Transverse colon (tissue), 4 donors: ENCODE results near the gene GASK1A. TPM values are rescaled to one million over a fixed set of nuclear protein-coding genes. Genes with fewer than 3 reads are reported as not detected.

Experiments
- DNase-seq: peaks from one replicate; pipeline ENCODE4 v3.0.0-alpha.2; 2019
- H3K27ac ChIP-seq, 4 donors: fragments of 200-600 bp; sonication (generic); 2 replicates each; pipeline ENCODE4 v1.5.1; 2016 to 2018; ENCODE audit warnings: inconsistent platforms in 4 of 4
- H3K27me3 ChIP-seq: fragments of 200-600 bp; sonication (generic); 2 replicates; pipeline ENCODE4 v1.5.1; 2017; ENCODE audit warnings: inconsistent platforms
- H3K36me3 ChIP-seq, 4 donors: fragments of 200-600 bp; sonication (generic); 2 replicates each; pipeline ENCODE4 v1.5.1; 2017 to 2019; ENCODE audit warnings: inconsistent platforms in 4 of 4
- H3K4me1 ChIP-seq, 4 donors: fragments of 200-600 bp; sonication (generic); 2 replicates each; pipeline ENCODE4 v1.5.1; 2017 to 2020; ENCODE audit warnings: inconsistent platforms in 4 of 4
- H3K4me3 ChIP-seq, 4 donors: fragments of 200-600 bp; sonication (generic); 1 replicate in 1 of 4; 2 replicates in 3 of 4; pipeline versions ENCODE4 v1.5.1 to v1.6.1; 2017 to 2019; ENCODE audit warnings: inconsistent platforms in 4 of 4
- H3K9me3 ChIP-seq, 2 donors: fragments of 200-600 bp; sonication (generic); 2 replicates each; pipeline ENCODE4 v1.5.1; 2017 to 2019; ENCODE audit warnings: inconsistent platforms in 2 of 2
- CTCF ChIP-seq, 5 experiments: fragments of 200-600 bp in 3 of 5; fragments of 450-650 bp in 2 of 5; sonication (generic) in 3 of 5; IDR thresholded peaks; 1 replicate in 2 of 5; 2 replicates in 3 of 5; pipeline ENCODE4 v1.5.1; 2016 to 2017; ENCODE audit warnings: antibody characterized with exemption in 5 of 5, inconsistent platforms in 3 of 5, mild to moderate bottlenecking in 2 of 5, moderate library complexity in 1 of 5
- EP300 ChIP-seq: sonication (generic); formaldehyde crosslinking; IDR thresholded peaks from one replicate; pipeline ENCODE4 v1.6.1; 2017; ENCODE audit warnings: antibody characterized with exemption, low read depth
- POLR2A ChIP-seq: fragments of 450-650 bp; IDR thresholded peaks from one replicate; pipeline ENCODE4 v1.6.1; 2016; ENCODE audit warnings: antibody characterized with exemption, mild to moderate bottlenecking, moderate library complexity
- POLR2AphosphoS5 ChIP-seq, 3 donors: sonication (generic); formaldehyde crosslinking; IDR thresholded peaks; one replicate each; pipeline ENCODE4 v1.6.1; 2016; ENCODE audit warnings: antibody characterized with exemption in 3 of 3
- WGBS, 2 donors: methylation state at CpG; one replicate each; pipeline ENCODE4 v1.1.5; 2018; ENCODE audit warnings: low coverage in 1 of 2; 5-methylcytosine and 5-hydroxymethylcytosine counted together
- in situ Hi-C, 4 donors: fragments of 200-750 bp; cut with MboI; loops; one replicate each; pipeline versions ENCODE4 v1.15.0 to v1.15.1; 2017; ENCODE audit warnings: low sequenced_read_pairs in 3 of 4, low pct_ligation_motif_present in 1 of 4, low pct_unique_long_range_greater_than_20kb in 1 of 4
- intact Hi-C: fragments of 100-400 bp; cut with DNase I; formaldehyde crosslinking; loops from one replicate; pipeline ENCODE4 v1.15.1; 2023; ENCODE audit warnings: low total_unique reads
- total RNA-seq, 4 donors: library from RNA; depleted of rRNA; stranded (reverse); fragments of >200 nt; gene quantifications; one replicate each; pipeline ENCODE4 v1.1.0, GENCODE V29; 2016

GASK1A gene
- total RNA-seq, 4 donors from 2014 or later: 0.75 to 5.9 (median 3.6) TPM

DNA sequence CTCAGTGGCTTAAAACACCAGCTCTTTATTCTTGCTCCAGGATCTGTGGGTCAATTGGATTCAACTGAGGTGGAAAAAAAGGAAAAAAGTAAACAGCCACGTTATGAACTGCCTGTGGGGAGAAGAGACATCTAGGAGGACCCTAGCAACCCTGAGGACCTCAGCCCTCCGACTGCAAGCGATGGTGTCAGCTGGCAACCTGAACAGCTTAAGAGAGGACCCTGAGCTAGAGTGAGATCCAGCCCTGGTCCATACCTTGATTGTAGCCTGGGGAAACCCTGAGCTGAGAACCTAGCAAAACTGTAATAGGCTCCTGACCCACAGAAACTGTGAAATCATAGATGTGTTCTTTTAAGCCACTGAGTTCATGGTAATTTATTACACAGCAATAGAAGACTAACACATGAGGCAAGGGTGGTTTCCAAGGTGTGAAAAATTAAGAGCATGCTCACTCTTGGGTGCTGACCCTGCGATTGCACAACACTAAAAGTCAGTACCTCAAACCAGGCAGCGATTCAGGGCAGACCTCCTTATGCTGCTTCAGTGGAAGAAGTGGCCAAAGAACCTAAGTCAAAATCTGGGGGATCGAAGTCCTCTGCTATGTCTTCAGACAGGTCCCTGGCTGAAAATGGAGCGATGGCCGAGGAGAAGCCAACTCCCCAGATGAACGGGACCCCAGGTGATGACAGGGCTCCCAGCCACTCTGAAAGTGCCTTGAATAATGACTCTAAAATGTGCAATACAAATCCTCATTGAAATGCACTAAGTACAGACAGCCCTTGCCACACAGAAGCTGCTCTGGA is 57.7 kb downstream of the GASK1A start:
- no peak for DNase-seq
- TF ChIP-seq EP300 (no peak), CTCF (IDR thresholded peaks at IDR 0.05) (no peak), POLR2AphosphoS5 (IDR thresholded peaks at IDR 0.05) (no peak), POLR2A (no peak)
- no peaks in the 10 kb centered on the region for H3K36me3 ChIP-seq
- H3K4me1 ChIP-seq: peaks cover 0 to 4% (median 0%) of the 10 kb centered on the region in 4 donors
- no peak overlapping the region for H3K27ac ChIP-seq
- in situ Hi-C loops (no loop called here), intact Hi-C loops (no loop called here)
- H3K9me3 ChIP-seq: no peaks in the 10 kb centered on the region
- 84 to 91% methylated on average over 6 to 9 of the region's 9 CpGs for WGBS, 2 donors
- H3K4me3 ChIP-seq: no peak overlapping the region
- H3K27me3 ChIP-seq: no peaks in the 10 kb centered on the region

DNA sequence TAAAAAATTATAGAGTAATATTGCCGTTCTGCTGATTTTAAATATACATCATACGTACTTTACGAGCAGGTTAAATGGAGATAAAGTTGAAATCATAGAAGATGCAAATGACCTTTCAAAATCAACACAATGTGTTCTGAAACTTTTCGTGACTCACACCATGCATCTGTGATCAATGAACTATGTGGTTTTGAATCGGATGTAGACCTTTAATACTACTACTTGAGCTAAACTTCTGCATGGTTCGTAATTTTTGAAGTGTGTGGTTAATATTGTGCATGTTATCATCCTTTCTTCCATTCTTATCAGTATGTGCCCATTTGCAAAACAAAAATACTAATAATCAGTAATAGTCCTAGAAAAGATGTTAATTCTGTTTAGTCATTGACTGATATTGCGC is 58.9 kb downstream of the GASK1A start:
- Histone ChIP-seq H3K27me3 (no peaks in the 10 kb centered on the region), H3K4me3 (no peak overlapping the region), H3K9me3 (no peaks in the 10 kb centered on the region), H3K27ac (no peak overlapping the region), H3K4me1 (no peaks in the 10 kb centered on the region), H3K36me3 (no peaks in the 10 kb centered on the region)
- in situ Hi-C loops (no loop called here), intact Hi-C loops (no loop called here)
- 74 to 75% methylated on average over 7 of the region's 7 CpGs for WGBS, 2 donors
- DNase-seq: no peak
- TF ChIP-seq CTCF (IDR thresholded peaks at IDR 0.05): no peak
- no peak for TF ChIP-seq EP300
- no peak for TF ChIP-seq POLR2AphosphoS5 (IDR thresholded peaks at IDR 0.05)
- no peak for TF ChIP-seq POLR2A

DNA sequence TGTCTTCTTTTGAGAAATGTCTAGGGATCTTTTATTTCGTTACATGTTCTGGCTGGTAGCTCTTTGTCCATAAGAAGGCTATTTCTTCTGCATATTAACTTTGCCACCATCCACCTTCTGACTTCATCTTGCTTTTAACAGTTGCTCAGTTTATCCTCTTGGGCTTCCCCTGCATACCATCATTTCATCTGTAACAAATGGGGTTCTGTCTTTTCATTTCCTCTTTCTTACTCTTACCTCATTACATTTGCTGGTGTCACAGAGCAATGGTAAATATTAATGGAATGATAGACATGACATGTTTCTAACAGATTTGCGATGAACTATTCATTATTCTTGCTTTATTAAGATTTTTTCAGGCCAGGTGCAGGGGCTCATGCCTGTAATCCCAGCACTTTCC is 62.4 kb downstream of the GASK1A start:
- in situ Hi-C loops: no loop called here

More for the DNA sequence above, 62.4 kb downstream of the GASK1A start:
- TF ChIP-seq EP300: no peak
- no peak for TF ChIP-seq POLR2AphosphoS5 (IDR thresholded peaks at IDR 0.05)
- no peak for TF ChIP-seq POLR2A
- TF ChIP-seq CTCF (IDR thresholded peaks at IDR 0.05): no peak
- intact Hi-C loops: no loop called here
- DNase-seq: no peak
- no peak overlapping the region for H3K27ac ChIP-seq
- no peaks in the 10 kb centered on the region for H3K4me1 ChIP-seq
- no peak overlapping the region for H3K4me3 ChIP-seq
- 86 to 96% methylated on average over 1 to 2 of the region's 2 CpGs for WGBS, 2 donors
- H3K27me3 ChIP-seq: no peaks in the 10 kb centered on the region
- no peaks in the 10 kb centered on the region for H3K36me3 ChIP-seq
- H3K9me3 ChIP-seq: peaks cover 5 to 8% of the 10 kb centered on the region in 2 donors
